ENCODE data around the gene TIGD4.

The TIGD4 gene

DNA sequence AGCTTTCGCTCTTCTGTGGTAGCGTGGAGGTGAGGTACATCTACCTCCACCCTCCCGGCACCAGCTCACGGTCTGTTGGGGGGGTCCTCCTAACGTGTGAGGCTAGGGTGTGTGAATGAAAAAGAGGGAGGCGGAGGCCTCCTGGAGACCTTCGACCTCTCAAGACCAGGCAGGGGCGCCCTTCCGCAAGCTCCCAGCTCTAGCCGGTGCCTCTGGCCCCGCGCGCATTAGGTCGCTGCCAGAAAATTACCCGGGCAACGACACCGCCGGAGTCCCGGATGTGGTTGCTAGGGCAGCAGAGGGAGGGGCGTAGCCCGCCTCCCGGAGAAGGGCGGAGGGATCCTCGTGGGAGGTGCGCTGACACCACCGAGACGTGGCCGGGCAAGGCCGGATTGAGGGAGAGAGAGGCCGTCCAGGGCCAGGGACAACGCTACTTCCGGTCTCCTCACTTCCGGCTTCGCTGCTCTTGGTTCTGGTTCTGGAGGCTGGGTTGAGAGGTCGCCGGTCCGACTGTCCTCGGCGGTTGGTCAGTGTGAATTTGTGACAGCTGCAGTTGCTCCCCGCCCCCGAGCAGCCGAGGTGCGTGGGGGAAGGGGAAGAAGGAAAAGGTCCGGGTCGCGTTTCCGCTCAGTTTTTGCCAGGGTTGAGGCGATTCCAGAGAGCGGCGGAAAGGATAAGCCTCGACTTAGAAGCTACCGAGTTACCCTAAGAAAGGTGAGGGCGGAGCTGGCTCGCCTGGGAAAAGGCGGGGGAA lies at the start of gene TIGD4, which contains the start of gene ARFIP1:
TSS of gene TIGD4 (minus strand) at position 218 of the 754 bp plus-strand sequence. CDS start 8,726 bp downstream, outside the sequence.
TSS of gene ARFIP1 (plus strand) at position 442 of the 754 bp plus-strand sequence. CDS start 49,680 bp downstream, outside the sequence.
- peak; percentile 96 for DNase-seq

GRCh38 chr4:152828122-152828521 lies 48.6 kb upstream of the TIGD4 start:
- no peak for DNase-seq

DNA sequence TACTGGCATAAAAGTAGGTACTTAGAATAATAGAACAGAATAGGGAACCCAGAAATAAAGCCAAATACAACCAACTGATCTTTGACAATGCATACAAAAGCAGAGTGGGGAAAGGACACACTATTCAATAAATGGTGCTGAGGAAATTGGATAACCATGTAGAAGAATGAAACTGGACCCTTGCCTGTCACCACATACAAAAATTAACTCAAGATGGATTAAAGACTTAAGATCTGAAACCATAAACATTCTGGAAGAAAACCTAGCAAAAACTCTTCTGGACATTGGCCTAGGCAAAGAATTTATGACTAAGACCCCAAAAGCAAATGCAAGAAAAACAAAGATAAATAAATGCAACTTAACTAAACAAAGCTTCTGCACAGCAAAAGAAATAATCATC lies 45.8 kb upstream of the TIGD4 start:
- DNase-seq, result no peak

GRCh38 chr4:152824561-152824960 lies 45.0 kb upstream of the TIGD4 start:
- no peak for DNase-seq

- DNase-seq, result no peak
Measured at GRCh38 chr4:152822323-152822722, 42.8 kb upstream of the TIGD4 start.

DNA sequence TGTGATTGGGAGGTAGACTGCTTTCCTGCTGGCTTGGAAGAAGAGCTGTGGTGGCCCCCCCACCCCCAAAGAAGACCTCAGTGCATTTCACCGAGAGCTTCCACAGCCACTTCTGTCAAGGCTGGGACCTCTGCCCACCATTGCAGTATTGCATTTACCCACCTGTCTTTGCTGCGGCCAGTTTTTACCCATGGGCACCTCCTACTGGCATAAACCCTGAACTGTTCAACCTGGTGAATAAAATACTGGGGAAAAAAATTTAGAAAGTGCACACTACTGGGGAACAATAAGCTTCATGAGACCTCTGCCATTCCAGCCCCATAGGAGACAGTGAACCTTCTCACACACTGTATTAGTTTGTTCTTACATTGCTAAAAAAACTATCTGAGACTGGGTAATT lies 40.5 kb upstream of the TIGD4 start:
- DNase-seq, result no peak

- no peak for DNase-seq
Measured at GRCh38 chr4:152819026-152819645, 39.6 kb upstream of the TIGD4 start.

DNA sequence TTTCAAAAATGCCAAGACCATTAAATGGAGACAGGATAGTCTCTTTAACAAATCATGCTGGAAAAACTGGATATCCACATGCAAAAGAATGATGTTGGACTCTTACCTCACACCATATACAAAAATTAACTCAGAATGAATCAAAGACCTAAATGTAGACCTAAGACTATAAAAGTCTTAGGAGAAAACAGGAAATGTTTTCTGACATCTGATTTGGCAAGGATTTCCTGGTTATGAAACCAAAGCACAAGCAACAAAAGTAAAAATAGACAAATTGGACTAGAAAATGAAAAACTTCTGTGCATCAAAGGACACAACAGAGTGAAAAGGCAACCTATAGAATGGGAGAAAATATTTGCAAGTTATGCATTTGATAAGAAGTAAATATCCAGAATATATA lies 37.8 kb upstream of the TIGD4 start:
- no peak for DNase-seq

DNA sequence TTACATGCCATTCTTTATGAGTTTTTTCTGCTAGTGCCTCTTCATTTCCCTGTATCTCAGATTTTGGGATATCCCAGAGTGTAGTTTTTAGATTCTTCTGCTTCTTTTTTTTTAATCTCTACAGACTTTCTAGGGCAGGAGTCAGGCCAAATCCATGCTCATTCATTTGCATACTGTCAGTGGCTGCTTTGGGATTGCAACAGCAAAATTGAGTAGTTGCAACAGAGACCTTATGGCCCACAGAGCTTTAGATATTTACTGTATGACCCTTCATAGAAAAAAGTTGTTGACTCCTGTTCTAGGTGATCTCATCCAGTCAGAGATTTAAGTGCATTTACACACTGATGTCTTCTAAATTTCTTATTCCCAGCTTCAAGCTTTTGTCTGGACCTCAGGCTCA lies 35.5 kb upstream of the TIGD4 start:
- no peak for DNase-seq

- no peak for DNase-seq
Measured at GRCh38 chr4:152810715-152811287, 31.3 kb upstream of the TIGD4 start.

- no peak for DNase-seq
Measured at GRCh38 chr4:152808670-152809069, 29.1 kb upstream of the TIGD4 start.

GRCh38 chr4:152807294-152807829 lies 27.8 kb upstream of the TIGD4 start:
- DNase-seq, result no peak

DNA sequence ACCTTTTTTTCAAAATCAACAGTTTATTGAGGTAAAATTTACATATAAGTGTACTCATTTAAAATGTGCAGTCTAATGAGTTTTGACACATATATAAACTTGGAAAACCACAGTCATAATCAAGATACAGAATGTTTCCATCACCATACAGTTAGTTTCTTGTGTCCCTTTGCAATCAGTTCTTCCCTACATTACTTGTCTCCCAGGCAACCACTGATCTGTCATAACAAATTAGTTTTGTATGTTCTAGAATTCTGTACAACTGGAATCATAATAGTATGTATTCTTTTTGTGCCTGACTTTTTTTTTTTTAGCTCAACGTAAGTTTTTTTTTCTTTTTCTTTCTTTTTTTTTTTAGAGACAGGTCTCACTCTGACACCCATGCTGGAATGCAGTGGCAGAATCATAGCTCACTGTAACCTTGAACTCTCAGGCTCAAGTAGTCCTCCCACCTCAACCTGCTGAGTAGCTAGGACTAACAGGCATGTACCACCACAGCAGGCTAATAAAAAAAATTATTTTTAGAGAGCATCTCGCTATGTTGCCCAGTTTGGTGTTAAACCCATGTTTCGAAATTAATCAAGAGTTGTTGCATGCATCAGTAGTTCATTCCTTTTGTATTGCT lies 27.1 kb upstream of the TIGD4 start:
- DNase-seq, result no peak

- no peak for DNase-seq
Measured at GRCh38 chr4:152805818-152806217, 26.3 kb upstream of the TIGD4 start.

DNA sequence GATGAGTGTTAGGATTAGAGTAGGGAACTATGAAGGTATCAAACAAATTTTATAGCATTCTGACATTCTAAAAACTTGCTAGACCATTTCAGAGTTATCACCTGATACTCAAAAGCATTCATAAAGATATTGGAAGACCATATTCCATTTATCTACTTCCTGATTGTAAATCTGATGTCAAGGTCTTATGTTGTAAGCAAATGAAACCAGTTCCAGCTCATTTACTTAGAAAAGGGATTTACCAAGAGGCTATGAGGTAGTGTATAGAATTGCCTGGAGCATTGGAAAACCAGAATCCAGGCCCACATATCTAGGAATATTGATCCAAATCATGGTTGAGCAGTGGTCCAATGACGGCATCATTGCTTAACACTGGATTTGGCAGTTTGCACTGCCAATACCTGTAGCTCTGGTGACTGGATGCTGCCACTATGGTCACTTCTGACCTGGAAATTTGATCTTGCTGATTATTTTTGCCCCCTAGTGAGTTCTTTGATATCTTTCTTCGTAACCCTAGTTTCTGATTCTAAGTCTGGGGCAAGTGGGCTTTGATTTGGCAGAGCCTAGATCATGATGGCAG lies 25.6 kb upstream of the TIGD4 start:
- no peak for DNase-seq

DNA sequence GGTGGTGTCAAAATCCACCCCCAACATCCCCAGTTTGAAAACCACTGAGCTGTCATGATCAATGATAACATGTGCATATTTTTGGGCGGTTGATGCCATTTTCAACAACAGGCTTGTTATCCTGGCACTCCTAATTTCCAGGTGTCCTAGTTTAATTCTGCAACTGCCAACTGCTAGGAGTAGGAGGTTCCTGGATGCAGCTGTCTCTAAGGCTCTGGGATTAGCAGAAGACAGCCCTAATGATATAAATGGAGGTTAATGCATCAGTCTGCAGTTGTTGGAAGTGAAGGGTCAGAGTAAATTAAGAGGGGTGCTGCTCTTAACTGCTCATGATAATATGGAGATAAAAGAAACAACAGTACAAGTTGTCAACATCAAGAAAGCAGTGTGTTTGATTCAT lies 24.0 kb upstream of the TIGD4 start:
- DNase-seq, result no peak

- no peak for DNase-seq
Measured at GRCh38 chr4:152795891-152796290, 16.4 kb upstream of the TIGD4 start.

GRCh38 chr4:152786627-152787026 lies 7.1 kb upstream of the TIGD4 start:
- DNase-seq, result no peak

DNA sequence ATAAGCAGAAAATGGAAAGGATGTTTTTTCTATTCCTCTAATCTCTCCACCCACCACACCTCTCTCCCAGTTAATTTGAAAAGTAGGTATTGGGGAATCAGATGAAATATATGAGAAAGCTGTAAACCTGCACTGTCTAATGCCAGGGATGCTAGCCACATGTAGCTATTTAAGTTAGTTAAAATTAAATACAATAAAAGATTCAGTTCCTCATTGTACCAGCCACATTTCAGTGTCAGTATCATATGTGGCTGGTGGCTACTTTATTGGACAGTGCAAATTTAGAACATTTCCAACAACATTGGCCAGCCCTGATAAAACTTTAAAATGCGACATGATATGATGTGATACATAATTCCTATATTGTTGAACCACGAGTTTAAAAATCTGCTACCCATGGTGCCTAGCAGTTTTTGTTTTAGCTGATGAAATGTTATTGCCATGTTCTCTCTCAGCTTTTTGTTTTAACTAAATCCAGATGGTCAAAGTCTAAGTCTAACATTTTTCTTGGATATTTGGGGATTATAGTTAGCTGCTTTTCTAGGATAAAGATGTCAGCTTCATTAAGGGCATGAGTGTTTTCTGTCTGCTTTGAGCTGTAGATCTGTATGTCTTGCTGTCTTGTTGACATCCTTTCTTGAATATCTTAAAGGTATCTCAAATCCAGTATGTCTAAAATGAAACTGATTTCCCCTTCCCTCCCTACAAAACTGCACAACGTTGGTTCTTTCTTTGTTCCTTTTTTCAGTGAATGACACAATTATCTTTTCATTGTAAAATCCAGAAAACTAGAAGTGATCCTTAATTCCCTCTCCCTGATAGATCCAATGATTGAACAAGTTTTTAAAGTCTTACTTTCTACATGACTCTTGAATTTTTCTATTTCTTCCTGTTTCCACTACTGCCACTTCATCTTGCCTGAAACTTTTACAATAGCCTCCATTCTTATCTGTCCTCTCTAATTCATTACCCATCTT lies 6.4 kb upstream of the TIGD4 start:
- DNase-seq, result no peak

DNA sequence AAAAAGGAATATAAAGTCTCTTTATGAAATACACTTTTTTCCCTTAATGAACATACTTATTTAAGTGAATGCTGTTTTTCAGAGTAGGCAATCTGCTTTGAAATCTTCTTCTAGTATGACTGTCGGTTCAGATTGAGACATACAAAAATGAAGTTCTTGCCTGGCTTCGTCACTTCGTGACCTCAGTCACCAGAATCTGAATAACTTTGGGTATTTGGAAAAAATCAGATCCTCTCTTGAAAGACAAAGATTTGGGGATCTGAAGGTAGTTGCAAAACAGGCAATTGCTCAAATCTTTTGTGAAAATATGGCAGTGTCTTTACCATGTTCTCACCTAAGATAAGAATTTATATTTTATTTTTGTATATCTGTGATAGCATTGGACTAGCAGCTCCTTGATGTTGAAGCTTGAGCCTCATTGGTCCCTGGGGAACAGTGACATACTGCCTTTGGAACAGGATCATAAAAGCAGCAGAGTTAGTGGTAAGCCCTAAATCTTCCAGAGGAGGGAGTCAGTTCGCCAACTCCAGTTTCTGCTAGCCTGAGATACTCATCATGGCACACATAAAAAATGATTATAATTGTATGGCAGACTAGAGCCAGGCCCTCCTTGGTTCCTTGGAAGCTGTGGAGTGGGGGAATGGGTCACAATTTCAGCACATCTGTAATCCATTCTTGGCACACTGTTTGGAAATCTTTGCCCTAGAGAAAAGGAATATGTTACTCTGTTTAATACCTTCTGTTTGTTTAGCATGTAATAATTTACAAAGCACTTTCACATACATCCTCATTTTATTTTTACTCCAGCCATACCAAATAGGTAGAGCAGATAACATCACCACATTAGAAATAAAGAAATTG lies 5.2 kb upstream of the TIGD4 start:
- peak; percentile 2 for DNase-seq

- DNase-seq, result no peak
Measured at GRCh38 chr4:152780267-152780778, 793 bp upstream of the TIGD4 start.

All from COR-L47 (cell line).